Endothelial cell of umbilical vein (primary cell): Measurements from ENCODE around the gene AFAP1L2. TPM values are rescaled to one million over a fixed set of nuclear protein-coding genes. Genes with fewer than 3 reads are reported as not detected.

ENCODE experiments used
- BruUV-seq: library from RNA; stranded (reverse); fragments of 400-500 nt; replicated peaks from 2 replicates; lab custom pipeline; 2021; lab: Mats Ljungman, UMichigan
- CTCF ChIA-PET: fragments of 300-600, 350-600 bp; sonication (Branson Sonifier 250); formaldehyde crosslinking; loops from one replicate; lab custom pipeline; 2021; ENCODE audit warnings: antibody characterized with exemption, inconsistent platforms; lab: Charles Lee
- POLR2A ChIA-PET: fragments of 300-600, 350-600 bp; sonication (Branson Sonifier 250); formaldehyde crosslinking; loops from one replicate; lab custom pipeline; 2021; ENCODE audit warnings: antibody characterized with exemption, inconsistent platforms; lab: Charles Lee
- DNase-seq: peaks from one replicate; pipeline ENCODE4 v3.0.0-alpha.2; 2011; ENCODE audit warnings: low read depth, low spot score
- FAIRE-seq: peaks from 2 replicates; lab custom pipeline; 2011; peaks lifted over from hg19 to GRCh38; lab: Jason Lieb, UNC
- H2AFZ ChIP-seq: 2 replicates; pipeline ENCODE4 v1.6.0; 2012; ENCODE audit warnings: low read depth, low read length, control low read depth, inconsistent platforms
- H3K27ac ChIP-seq: 2 replicates; pipeline ENCODE4 v1.5.1; 2011; ENCODE audit warnings: low read depth, mild to moderate bottlenecking, control low read depth, low read length, moderate library complexity; ENCODE audit not compliant: insufficient read depth
- H3K27me3 ChIP-seq, 2 experiments: 2 replicates each; pipeline versions ENCODE4 v1.6.0 to v1.6.1; 2011; ENCODE audit warnings: low read length in 2 of 2, mixed read lengths in 1 of 2; ENCODE audit not compliant: control insufficient read depth in 2 of 2, insufficient read depth in 2 of 2
- H3K36me3 ChIP-seq, 2 experiments: 2 replicates in 1 of 2; 3 replicates in 1 of 2; pipeline ENCODE4 v1.5.1; 2011; ENCODE audit warnings: low read length in 2 of 2, mild to moderate bottlenecking in 1 of 2, moderate library complexity in 1 of 2; ENCODE audit not compliant: control insufficient read depth in 2 of 2, insufficient read depth in 2 of 2; ENCODE audit errors: extremely low read depth in 1 of 2
- H3K4me1 ChIP-seq: 3 replicates; pipeline ENCODE4 v1.5.1; 2011; ENCODE audit warnings: mild to moderate bottlenecking, low read length; ENCODE audit not compliant: control insufficient read depth, insufficient read depth; ENCODE audit errors: extremely low read depth
- H3K4me2 ChIP-seq: 2 replicates; pipeline ENCODE4 v1.6.1; 2011; ENCODE audit warnings: low read length, control low read depth, mixed read lengths; ENCODE audit not compliant: insufficient read depth
- H3K4me3 ChIP-seq, 3 experiments: fragments of 200-600 bp in 1 of 3; sonication (generic), shearing (Covaris generic) in 1 of 3; replicated peaks in 1 of 3; 2 replicates each; pipeline ENCODE4 v1.5.1; 2011 to 2016; ENCODE audit warnings: control low read depth in 3 of 3, low read length in 3 of 3, mild to moderate bottlenecking in 2 of 3, inconsistent platforms in 1 of 3, low read depth in 1 of 3, moderate library complexity in 1 of 3; ENCODE audit not compliant: insufficient read depth in 1 of 3
- H3K79me2 ChIP-seq: 2 replicates; pipeline ENCODE4 v1.6.0; 2012; ENCODE audit warnings: low read length, inconsistent platforms; ENCODE audit not compliant: control insufficient read depth, insufficient read depth
- H3K9ac ChIP-seq: replicated peaks from 2 replicates; pipeline ENCODE3; 2011; ENCODE audit warnings: low read length, control low read depth; ENCODE audit not compliant: insufficient read depth; ENCODE audit errors: extremely low read depth
- H3K9me1 ChIP-seq: replicated peaks from 3 replicates; pipeline ENCODE4 v1.6.0; 2011; ENCODE audit warnings: mild to moderate bottlenecking, low read length; ENCODE audit not compliant: control insufficient read depth, insufficient read depth; ENCODE audit errors: extremely low read depth
- H3K9me3 ChIP-seq: replicated peaks from 2 replicates; pipeline ENCODE4 v1.5.1; 2012; ENCODE audit warnings: low read length, inconsistent platforms; ENCODE audit not compliant: control insufficient read depth, insufficient read depth
- H4K20me1 ChIP-seq: replicated peaks from 2 replicates; pipeline ENCODE3; 2011; ENCODE audit warnings: mild to moderate bottlenecking, low read length; ENCODE audit not compliant: control insufficient read depth, insufficient read depth; ENCODE audit errors: extremely low read depth
- CTCF ChIP-seq, 2 donors: IDR thresholded peaks; 1 replicate in 1 of 2; 2 replicates in 1 of 2; pipeline ENCODE4 v1.5.1; 2011; ENCODE audit warnings: low read length in 2 of 2, mild to moderate bottlenecking in 2 of 2, moderate library complexity in 2 of 2, control low read depth in 1 of 2, inconsistent platforms in 1 of 2, low read depth in 1 of 2; ENCODE audit not compliant: insufficient read depth in 1 of 2; ENCODE audit errors: extremely low read depth in 1 of 2
- EZH2 ChIP-seq: IDR thresholded peaks from 2 replicates; pipeline ENCODE4 v1.6.1; 2012; ENCODE audit warnings: borderline replicate concordance, low read depth, mild to moderate bottlenecking, moderate library complexity, low read length, inconsistent platforms; ENCODE audit not compliant: severe bottlenecking
- FOS ChIP-seq: IDR thresholded peaks from 2 replicates; pipeline ENCODE4 v1.6.1; 2011; ENCODE audit warnings: mild to moderate bottlenecking, low read length, moderate library complexity, borderline replicate concordance; ENCODE audit not compliant: insufficient read depth
- GATA2 ChIP-seq: IDR thresholded peaks from 2 replicates; pipeline ENCODE4 v1.7.0; 2011; ENCODE audit warnings: low read depth, mild to moderate bottlenecking, moderate library complexity, mixed read lengths, low read length; ENCODE audit not compliant: insufficient read length, insufficient read depth
- JUN ChIP-seq: IDR thresholded peaks from 2 replicates; pipeline ENCODE4 v1.6.1; 2011; ENCODE audit warnings: borderline replicate concordance, low read depth; ENCODE audit not compliant: insufficient read length, insufficient read depth
- MAX ChIP-seq: IDR thresholded peaks from 2 replicates; pipeline ENCODE4 v1.6.1; 2011; ENCODE audit not compliant: insufficient read depth, insufficient read length
- MYC ChIP-seq: IDR thresholded peaks from one replicate; pipeline ENCODE4 v1.6.1; 2011; ENCODE audit warnings: mild to moderate bottlenecking, low read depth, low read length
- POLR2A ChIP-seq: IDR thresholded peaks from 2 replicates; pipeline ENCODE4 v1.6.1; 2012; ENCODE audit warnings: low read depth, mild to moderate bottlenecking, control low read depth, low read length
- POLR2AphosphoS5 ChIP-seq: IDR thresholded peaks from 2 replicates; pipeline ENCODE4 v1.6.1; 2012; ENCODE audit warnings: low read depth, mild to moderate bottlenecking, control low read depth, low read length, moderate library complexity; ENCODE audit not compliant: insufficient read depth
- dilution Hi-C: fragments of 300-500 bp; cut with MboI; formaldehyde crosslinking; loops from one replicate; pipeline ENCODE4 v1.15.0; 2019; ENCODE audit warnings: low sequenced_read_pairs; ENCODE audit not compliant: extremely low pct_ligation_motif_present
- intact Hi-C: fragments of 100-400 bp; cut with micrococcal nuclease; formaldehyde crosslinking; loops from one replicate; pipeline ENCODE4 v1.10.0; 2022
- polyA plus RNA-seq, 4 experiments: library from polyadenylated mRNA; depleted of rRNA in 3 of 4; stranded (reverse) in 3 of 4; unstranded in 1 of 4; fragments of >200 nt; gene quantifications; 2 replicates each; pipeline versions ENCODE4 v1.2.1 to v1.2.3, GENCODE V29; 2011 to 2012; ENCODE audit warnings: missing spikeins in 1 of 4
- total RNA-seq: library from RNA; stranded (reverse); gene quantifications from 2 replicates; pipeline ENCODE4 v1.2.3, GENCODE V29; 2021

Gene AFAP1L2
- total and polyA plus RNA-seq, 2 donors (not counting 3 experiments of a cell fraction or from before 2014, with no cell fraction given), result 0.90 to 4.1 TPM

GRCh38 chr10:114265392-114266053 lies 138.8 kb downstream of the AFAP1L2 start:
- dilution Hi-C loops, result no loop called here
- no peaks in the 10 kb centered on the region for H3K79me2 ChIP-seq

More at GRCh38 chr10:114265392-114266053, 138.8 kb downstream of the AFAP1L2 start:
- DNase-seq (no peak), FAIRE-seq (no peak)
- H3K9ac ChIP-seq, result no peak overlapping the region
- no peak for TF ChIP-seq MAX
- TF ChIP-seq POLR2A, result no peak
- TF ChIP-seq POLR2AphosphoS5, result no peak
- no peak for TF ChIP-seq CTCF (IDR thresholded peaks at IDR 0.05; ENCODE audit: extremely low read depth in 1 of 2, insufficient read depth in 1 of 2, low read depth in 1 of 2, low read length in 2 of 2)
- no peak for TF ChIP-seq GATA2
- TF ChIP-seq EZH2, result no peak
- TF ChIP-seq FOS, result no peak
- no peak for TF ChIP-seq JUN
- no peak for TF ChIP-seq MYC
- H3K27ac ChIP-seq, result no peak overlapping the region
- ChIA-PET CTCF (no interaction called here), POLR2A (no interaction called here)
- intact Hi-C loops, result no loop called here
- H3K36me3 ChIP-seq, result no peaks in the 10 kb centered on the region
- H3K4me3 ChIP-seq, result no peak overlapping the region
- no peaks in the 10 kb centered on the region for H3K9me3 ChIP-seq
- no peak overlapping the region for H2AFZ ChIP-seq
- BruUV-seq, result no TSS peak
- H3K9me1 ChIP-seq, result no peaks in the 10 kb centered on the region
- H3K4me2 ChIP-seq, result no peak overlapping the region
- no peaks in the 10 kb centered on the region for H3K4me1 ChIP-seq
- H4K20me1 ChIP-seq, result no peaks in the 10 kb centered on the region
- no peaks in the 10 kb centered on the region for H3K27me3 ChIP-seq
